ENCODE measurements around the gene CDNF. TPM values are rescaled to one million over a fixed set of nuclear protein-coding genes. Genes with fewer than 3 reads are reported as not detected.
"Not testable (repeated sequence)": the region's sequence is repeated elsewhere in the genome, so short reads cannot be mapped to it uniquely, and the experiment has no call there.

Gene CDNF
- total RNA-seq, 1 donor from 2014 or later = 1.0 TPM

GRCh38 chr10:14821635-14822375 is 16.0 kb downstream of the CDNF start:
- TF ChIP-seq, protein P1, sequence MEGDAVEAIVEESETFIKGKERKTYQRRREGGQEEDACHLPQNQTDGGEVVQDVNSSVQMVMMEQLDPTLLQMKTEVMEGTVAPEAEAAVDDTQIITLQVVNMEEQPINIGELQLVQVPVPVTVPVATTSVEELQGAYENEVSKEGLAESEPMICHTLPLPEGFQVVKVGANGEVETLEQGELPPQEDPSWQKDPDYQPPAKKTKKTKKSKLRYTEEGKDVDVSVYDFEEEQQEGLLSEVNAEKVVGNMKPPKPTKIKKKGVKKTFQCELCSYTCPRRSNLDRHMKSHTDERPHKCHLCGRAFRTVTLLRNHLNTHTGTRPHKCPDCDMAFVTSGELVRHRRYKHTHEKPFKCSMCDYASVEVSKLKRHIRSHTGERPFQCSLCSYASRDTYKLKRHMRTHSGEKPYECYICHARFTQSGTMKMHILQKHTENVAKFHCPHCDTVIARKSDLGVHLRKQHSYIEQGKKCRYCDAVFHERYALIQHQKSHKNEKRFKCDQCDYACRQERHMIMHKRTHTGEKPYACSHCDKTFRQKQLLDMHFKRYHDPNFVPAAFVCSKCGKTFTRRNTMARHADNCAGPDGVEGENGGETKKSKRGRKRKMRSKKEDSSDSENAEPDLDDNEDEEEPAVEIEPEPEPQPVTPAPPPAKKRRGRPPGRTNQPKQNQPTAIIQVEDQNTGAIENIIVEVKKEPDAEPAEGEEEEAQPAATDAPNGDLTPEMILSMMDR (IDR thresholded peaks at IDR 0.05) = no peak
- no peaks in the 10 kb centered on the region for H3K9me3 Mint-ChIP-seq (ENCODE audit: unreplicated experiment)
- peaks cover 15% of the 10 kb centered on the region for H3K4me1 Mint-ChIP-seq (ENCODE audit: unreplicated experiment)
- H3K27me3 Mint-ChIP-seq (ENCODE audit: unreplicated experiment) = peaks cover 9% of the 10 kb centered on the region
- no peaks in the 10 kb centered on the region for H3K36me3 Mint-ChIP-seq (ENCODE audit: unreplicated experiment)
- DNase-seq (ENCODE audit: extremely low spot score, unreplicated experiment) = no peak
- no peak overlapping the region for H3K27ac Mint-ChIP-seq (ENCODE audit: unreplicated experiment)
- H3K4me3 Mint-ChIP-seq (ENCODE audit: unreplicated experiment) = no peak overlapping the region

DNA sequence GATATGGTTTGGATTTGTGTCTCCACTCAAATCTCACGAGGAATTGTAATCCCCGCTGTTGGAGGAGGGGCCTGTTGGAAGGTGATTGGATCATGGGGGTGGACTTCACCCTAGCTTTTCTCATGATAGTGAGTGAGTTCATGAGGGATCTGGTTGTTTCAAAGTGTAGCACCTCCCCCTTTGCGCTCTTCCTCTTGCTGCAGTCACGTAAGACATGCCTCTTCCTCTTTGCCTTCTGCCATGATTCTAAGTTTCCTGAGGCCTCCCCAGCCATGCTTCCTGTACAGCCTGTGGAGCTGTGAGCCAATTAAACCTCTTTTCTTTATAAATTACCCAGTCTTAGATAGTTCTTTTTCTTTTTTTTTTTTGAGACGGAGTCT is 17.1 kb downstream of the CDNF start:
- H3K9me3 Mint-ChIP-seq (ENCODE audit: unreplicated experiment) = no peaks in the 10 kb centered on the region
- TF ChIP-seq, protein P1 (IDR thresholded peaks at IDR 0.05) = no peak
- H3K27ac Mint-ChIP-seq (ENCODE audit: unreplicated experiment) = no peak overlapping the region
- no peak for DNase-seq (ENCODE audit: extremely low spot score, unreplicated experiment)
- H3K4me1 Mint-ChIP-seq (ENCODE audit: unreplicated experiment) = peaks cover 15% of the 10 kb centered on the region
- H3K36me3 Mint-ChIP-seq (ENCODE audit: unreplicated experiment) = no peaks in the 10 kb centered on the region
- H3K4me3 Mint-ChIP-seq (ENCODE audit: unreplicated experiment) = no peak overlapping the region
- H3K27me3 Mint-ChIP-seq (ENCODE audit: unreplicated experiment) = peaks cover 1% of the 10 kb centered on the region

- TF ChIP-seq, protein P1 (IDR thresholded peaks at IDR 0.05) = no peak
- H3K36me3 Mint-ChIP-seq (ENCODE audit: unreplicated experiment) = no peaks in the 10 kb centered on the region
Measured at GRCh38 chr10:14820010-14820774, 17.6 kb downstream of the CDNF start.

DNA sequence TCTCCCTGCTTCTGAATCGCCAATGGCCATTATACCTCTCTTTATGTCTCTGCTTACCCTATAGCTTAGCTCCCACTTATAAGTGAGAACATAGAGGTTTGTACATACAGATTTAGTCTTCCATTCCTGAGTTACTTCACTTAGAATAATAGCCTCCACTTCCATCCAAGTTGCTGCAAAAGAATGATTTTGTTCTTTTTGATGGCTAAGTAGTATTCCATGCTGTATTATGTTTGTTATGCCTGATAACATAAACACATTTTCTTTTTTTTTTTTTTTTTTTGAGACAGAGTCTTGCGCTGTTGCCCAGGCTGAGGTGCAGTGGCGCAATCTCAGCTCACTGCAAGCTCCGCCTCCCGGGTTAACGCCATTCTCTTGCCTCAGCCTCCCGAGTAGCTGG is 21.1 kb downstream of the CDNF start:
- H3K9me3 Mint-ChIP-seq (ENCODE audit: unreplicated experiment); H3K4me3 Mint-ChIP-seq (ENCODE audit: unreplicated experiment); H3K27me3 Mint-ChIP-seq (ENCODE audit: unreplicated experiment); H3K27ac Mint-ChIP-seq (ENCODE audit: unreplicated experiment); DNase-seq (ENCODE audit: extremely low spot score, unreplicated experiment); H3K4me1 Mint-ChIP-seq (ENCODE audit: unreplicated experiment); H3K36me3 Mint-ChIP-seq (ENCODE audit: unreplicated experiment): not testable (repeated sequence)

More at GRCh38 chr10:14820010-14820774, 17.6 kb downstream of the CDNF start:
- Mint-ChIP-seq H3K27ac (ENCODE audit: unreplicated experiment) (no peak overlapping the region), H3K27me3 (ENCODE audit: unreplicated experiment) (no peaks in the 10 kb centered on the region), H3K4me1 (ENCODE audit: unreplicated experiment) (peaks cover 15% of the 10 kb centered on the region), H3K9me3 (ENCODE audit: unreplicated experiment) (no peaks in the 10 kb centered on the region), H3K4me3 (ENCODE audit: unreplicated experiment) (no peak overlapping the region)
- no peak for DNase-seq (ENCODE audit: extremely low spot score, unreplicated experiment)

DNA sequence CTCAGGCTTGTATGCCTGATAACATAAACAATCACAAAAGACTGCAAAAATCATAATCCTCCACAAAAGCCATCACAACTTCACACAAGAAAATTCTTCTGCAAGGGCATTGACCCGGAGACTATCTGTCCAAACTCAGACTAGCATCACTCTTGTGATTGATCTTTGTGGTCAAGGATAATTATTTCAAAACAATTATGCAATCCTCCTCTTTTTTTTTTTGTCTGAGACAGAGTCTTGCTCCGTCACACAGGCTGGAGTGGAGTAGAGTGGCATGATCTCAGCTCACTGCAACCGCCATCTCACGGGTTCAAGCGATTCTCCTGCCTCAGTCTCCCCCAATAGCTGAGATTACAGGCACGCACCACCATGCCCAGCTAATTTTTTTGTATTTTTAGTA is 22.2 kb downstream of the CDNF start:
- Mint-ChIP-seq H3K4me3 (ENCODE audit: unreplicated experiment) (no peak overlapping the region), H3K9me3 (ENCODE audit: unreplicated experiment) (no peaks in the 10 kb centered on the region), H3K27ac (ENCODE audit: unreplicated experiment) (no peak overlapping the region), H3K36me3 (ENCODE audit: unreplicated experiment) (no peaks in the 10 kb centered on the region), H3K27me3 (ENCODE audit: unreplicated experiment) (no peaks in the 10 kb centered on the region), H3K4me1 (ENCODE audit: unreplicated experiment) (peaks cover 6% of the 10 kb centered on the region)
- no peak for DNase-seq (ENCODE audit: extremely low spot score, unreplicated experiment)
- TF ChIP-seq, protein P1 (IDR thresholded peaks at IDR 0.05) = no peak
